ENCODE data around the gene CHD6.

Gene CHD6

GRCh38 chr20:41613321-41613720 lies 4.9 kb downstream of the CHD6 start:
- Histone ChIP-seq H3K27me3 (no peaks in the 10 kb centered on the region), H3K9ac (no peak overlapping the region), H3K27ac (no peak overlapping the region), H3K4me2 (no peak overlapping the region), H3K4me3 (no peak overlapping the region), H3K9me3 (peaks cover 39% of the 10 kb centered on the region), H4K20me1 (peaks cover 93% of the 10 kb centered on the region), H3K36me3 (peaks cover 25% of the 10 kb centered on the region; the same call in 1 of the 2 replicates), H3K4me1 (peaks cover 25% of the 10 kb centered on the region)
- TF ChIP-seq Cebpa-rat (IDR thresholded peaks at IDR 0.05) = no peak

DNA sequence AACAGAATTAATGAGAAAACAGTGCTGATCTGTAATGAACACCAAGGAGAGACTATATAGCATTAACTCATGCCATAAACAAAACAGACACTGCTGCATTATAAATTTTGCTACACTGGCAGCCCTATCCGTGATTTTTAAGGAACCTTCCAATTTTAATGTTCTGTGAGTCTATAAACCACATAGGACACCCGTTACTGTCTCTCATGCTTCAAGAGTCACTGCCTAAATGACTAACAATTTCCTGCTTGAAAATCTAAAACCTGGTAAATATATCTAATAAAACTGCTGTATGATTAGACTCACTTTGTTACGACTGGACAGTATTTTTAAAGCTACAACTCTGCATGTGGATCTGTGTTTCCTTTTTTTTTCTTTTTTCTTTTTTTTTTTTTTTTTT lies 8.7 kb downstream of the CHD6 start:
- Histone ChIP-seq H3K9ac (no peak overlapping the region), H3K4me3 (no peak overlapping the region), H3K9me3 (peaks cover 63% of the 10 kb centered on the region), H3K4me1 (no peaks in the 10 kb centered on the region; the same call in 1 of the 2 replicates), H4K20me1 (peaks cover 97% of the 10 kb centered on the region), H3K4me2 (no peak overlapping the region), H3K27me3 (no peaks in the 10 kb centered on the region), H3K27ac (no peak overlapping the region), H3K36me3 (peaks cover 50% of the 10 kb centered on the region)
- no peak for TF ChIP-seq Cebpa-rat (IDR thresholded peaks at IDR 0.05)

- no peaks in the 10 kb centered on the region for H3K27me3 ChIP-seq
- TF ChIP-seq Cebpa-rat (IDR thresholded peaks at IDR 0.05) = no peak
- peaks cover 57% of the 10 kb centered on the region for H3K36me3 ChIP-seq
- H3K4me3 ChIP-seq = no peak overlapping the region
- H3K4me2 ChIP-seq = no peak overlapping the region
- no peak overlapping the region for H3K27ac ChIP-seq
- H3K4me1 ChIP-seq = no peaks in the 10 kb centered on the region; the same call in 1 of the 2 replicates
- peaks cover 97% of the 10 kb centered on the region for H4K20me1 ChIP-seq
- no peak overlapping the region for H3K9ac ChIP-seq
- peaks cover 69% of the 10 kb centered on the region for H3K9me3 ChIP-seq
Measured at GRCh38 chr20:41608606-41609005, 9.6 kb downstream of the CHD6 start.

- Histone ChIP-seq H3K9me3 (peaks cover 71% of the 10 kb centered on the region), H3K4me1 (no peaks in the 10 kb centered on the region; the same call in 1 of the 2 replicates), H3K4me2 (no peak overlapping the region), H3K27ac (no peak overlapping the region), H3K27me3 (no peaks in the 10 kb centered on the region), H3K36me3 (peaks cover 60% of the 10 kb centered on the region), H3K4me3 (no peak overlapping the region), H3K9ac (no peak overlapping the region), H4K20me1 (peaks cover 98% of the 10 kb centered on the region)
- no peak for TF ChIP-seq Cebpa-rat (IDR thresholded peaks at IDR 0.05)
Measured at GRCh38 chr20:41607791-41608190, 10.4 kb downstream of the CHD6 start.

DNA sequence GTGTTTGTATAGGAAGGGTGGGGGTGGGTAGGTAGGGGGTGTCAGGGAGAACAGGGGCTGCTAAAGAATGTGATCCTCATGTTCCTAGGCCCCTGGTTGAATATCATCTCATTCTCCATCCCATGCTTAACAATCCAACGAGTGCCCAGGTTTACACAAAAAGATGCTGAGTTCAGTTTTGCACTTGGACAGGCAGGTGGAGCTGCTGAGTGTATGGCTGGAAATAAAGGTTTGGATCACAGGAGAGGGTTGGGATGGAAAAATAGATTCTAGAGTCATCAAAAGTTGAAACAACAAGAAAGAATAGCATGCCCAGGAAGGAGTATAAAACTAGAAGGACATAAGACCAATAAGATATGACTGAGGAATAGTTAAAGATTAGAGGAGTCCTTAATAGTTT lies 14.2 kb downstream of the CHD6 start:
- Histone ChIP-seq H3K4me2 (no peak overlapping the region), H3K9ac (no peak overlapping the region), H3K27ac (no peak overlapping the region), H4K20me1 (peaks cover 95% of the 10 kb centered on the region), H3K27me3 (no peaks in the 10 kb centered on the region), H3K9me3 (peaks cover 90% of the 10 kb centered on the region), H3K4me3 (no peak overlapping the region), H3K4me1 (no peaks in the 10 kb centered on the region), H3K36me3 (peaks cover 85% of the 10 kb centered on the region)
- TF ChIP-seq Cebpa-rat (IDR thresholded peaks at IDR 0.05) = no peak

GRCh38 chr20:41601742-41602141 lies 16.4 kb downstream of the CHD6 start:
- H3K27me3 ChIP-seq = no peaks in the 10 kb centered on the region
- H3K4me3 ChIP-seq = no peak overlapping the region
- no peak overlapping the region for H3K9ac ChIP-seq
- H3K4me1 ChIP-seq = no peaks in the 10 kb centered on the region
- peaks cover 91% of the 10 kb centered on the region for H3K9me3 ChIP-seq
- H3K4me2 ChIP-seq = no peak overlapping the region
- H4K20me1 ChIP-seq = peaks cover 92% of the 10 kb centered on the region
- no peak for TF ChIP-seq Cebpa-rat (IDR thresholded peaks at IDR 0.05)
- H3K36me3 ChIP-seq = peaks cover 91% of the 10 kb centered on the region
- no peak overlapping the region for H3K27ac ChIP-seq

- H3K9ac ChIP-seq = no peak overlapping the region
- H4K20me1 ChIP-seq = peaks cover 89% of the 10 kb centered on the region
- no peaks in the 10 kb centered on the region for H3K4me1 ChIP-seq
- peaks cover 91% of the 10 kb centered on the region for H3K9me3 ChIP-seq
- H3K4me3 ChIP-seq = no peak overlapping the region; the same call in 1 of the 2 replicates
- no peak for TF ChIP-seq Cebpa-rat (IDR thresholded peaks at IDR 0.05)
- no peak overlapping the region for H3K27ac ChIP-seq
- no peak overlapping the region for H3K4me2 ChIP-seq
- no peaks in the 10 kb centered on the region for H3K27me3 ChIP-seq
- peaks cover 91% of the 10 kb centered on the region for H3K36me3 ChIP-seq
Measured at GRCh38 chr20:41600926-41601631, 17.1 kb downstream of the CHD6 start.

DNA sequence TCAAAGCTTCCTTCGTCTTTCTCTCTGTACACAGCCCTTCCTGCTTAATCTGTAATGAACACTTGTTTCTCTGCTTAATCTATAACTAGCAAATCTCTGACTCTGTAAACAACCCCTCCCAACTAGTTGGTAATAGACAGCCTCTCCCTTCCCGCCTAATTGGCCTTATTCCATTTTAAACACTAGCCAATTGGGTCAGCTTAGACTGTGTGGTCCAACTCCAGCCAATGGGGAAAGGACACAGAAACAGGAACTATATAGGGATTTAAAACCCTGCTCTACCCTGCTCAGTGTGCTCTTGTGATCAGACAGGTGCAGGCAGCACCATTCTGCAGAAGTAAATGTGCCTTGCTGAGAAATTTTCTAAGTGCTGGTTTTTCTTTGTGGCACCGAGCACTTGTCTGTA lies 18.5 kb downstream of the CHD6 start:
- Histone ChIP-seq H3K9me3 (peaks cover 99% of the 10 kb centered on the region), H3K4me3 (peak overlapping the region; percentile 29; the same call in 1 of the 2 replicates), H3K27me3 (no peaks in the 10 kb centered on the region; the same call in 1 of the 2 replicates), H3K4me1 (no peaks in the 10 kb centered on the region), H3K27ac (no peak overlapping the region), H3K9ac (no peak overlapping the region), H4K20me1 (peaks cover 90% of the 10 kb centered on the region), H3K36me3 (peaks cover 100% of the 10 kb centered on the region), H3K4me2 (no peak overlapping the region)
- TF ChIP-seq Cebpa-rat (IDR thresholded peaks at IDR 0.05) = no peak

GRCh38 chr20:41598719-41599118 lies 19.5 kb downstream of the CHD6 start:
- H3K9me3 ChIP-seq = peaks cover 100% of the 10 kb centered on the region
- no peaks in the 10 kb centered on the region for H3K4me1 ChIP-seq
- no peak for TF ChIP-seq Cebpa-rat (IDR thresholded peaks at IDR 0.05)
- no peak overlapping the region for H3K9ac ChIP-seq
- no peak overlapping the region for H3K4me2 ChIP-seq
- no peaks in the 10 kb centered on the region; the same call in 1 of the 2 replicates for H3K27me3 ChIP-seq
- no peak overlapping the region for H3K27ac ChIP-seq
- H3K36me3 ChIP-seq = peaks cover 98% of the 10 kb centered on the region
- 0 out of 2 replicates have a peak overlapping the region, but pooled peaks have one; percentile 29 for H3K4me3 ChIP-seq
- H4K20me1 ChIP-seq = peaks cover 90% of the 10 kb centered on the region

DNA sequence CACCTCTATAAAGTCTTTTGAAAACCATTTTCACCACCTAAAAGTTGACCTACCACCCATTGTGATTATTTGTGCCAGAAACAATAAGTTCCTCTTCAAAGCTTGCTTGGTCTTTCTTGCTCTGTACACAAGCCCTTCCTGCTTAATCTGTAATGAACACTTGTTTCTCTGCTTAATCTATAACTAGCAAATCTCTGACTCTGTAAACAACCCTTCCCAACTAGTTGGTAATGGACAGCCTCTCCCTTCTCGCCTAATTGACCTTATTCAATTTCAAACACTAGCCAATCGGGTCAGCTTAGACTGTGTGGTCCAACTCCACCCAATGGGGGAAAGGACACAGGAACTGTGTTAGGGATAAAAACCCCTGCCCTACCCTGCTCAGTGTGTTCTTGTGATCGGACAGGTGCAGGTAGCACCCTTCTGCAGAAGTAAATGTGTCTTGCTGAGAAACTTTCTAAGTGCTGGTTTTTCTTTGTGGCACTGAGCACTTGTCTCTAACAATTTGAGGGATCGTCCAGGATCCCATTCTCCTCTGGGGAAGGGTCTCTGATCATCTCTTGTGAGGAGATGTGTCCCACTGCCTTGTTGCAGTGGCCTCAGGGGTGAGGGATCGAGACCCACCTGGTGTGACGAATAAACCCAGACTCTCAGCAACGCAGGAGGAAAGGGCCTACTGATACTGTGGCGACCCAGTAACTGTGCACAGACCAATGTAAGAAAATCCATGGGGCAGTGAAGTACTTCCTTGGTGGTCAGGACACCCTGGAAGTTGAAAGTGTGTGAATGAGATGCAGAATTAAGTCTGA lies 23.5 kb downstream of the CHD6 start:
- peak overlapping the region; percentile 25; the same call in 1 of the 2 replicates for H3K4me3 ChIP-seq
- peaks cover 71% of the 10 kb centered on the region for H3K36me3 ChIP-seq
- H3K4me1 ChIP-seq = no peaks in the 10 kb centered on the region
- no peaks in the 10 kb centered on the region; the same call in 1 of the 2 replicates for H3K27me3 ChIP-seq
- no peak overlapping the region for H3K4me2 ChIP-seq
- TF ChIP-seq Cebpa-rat (IDR thresholded peaks at IDR 0.05) = no peak
- H3K9me3 ChIP-seq = peaks cover 84% of the 10 kb centered on the region
- no peak overlapping the region for H3K27ac ChIP-seq
- H3K9ac ChIP-seq = no peak overlapping the region
- H4K20me1 ChIP-seq = peaks cover 67% of the 10 kb centered on the region

Measured in BLaER1 (cell line).